GM18508 (cell line): ENCODE measurements around the gene FGF11.

Experiments
- ATAC-seq: cut with Tn5 transposase; IDR thresholded peaks from one replicate; pipeline ENCODE4 v1.9.1; 2021; ENCODE audit warnings: moderate number of reproducible peaks; ENCODE audit not compliant: insufficient read depth, unreplicated experiment

Gene FGF11

GRCh38 chr17:7407485-7408251 is 31.6 kb upstream of the FGF11 start, which contains the start of gene NLGN2:
Gene NLGN2, plus strand, starts transcription at chr17:7407845. Its CDS starts 411 bp downstream, at chr17:7408256.
- no peak for ATAC-seq

- ATAC-seq: no peak
Observed at GRCh38 chr17:7408252-7408727, 31.0 kb upstream of the FGF11 start.

- no peak for ATAC-seq
Observed at GRCh38 chr17:7408863-7409262, 30.4 kb upstream of the FGF11 start.

GRCh38 chr17:7409716-7410115 is 29.6 kb upstream of the FGF11 start:
- no peak for ATAC-seq

GRCh38 chr17:7410634-7411426 is 28.5 kb upstream of the FGF11 start:
- no peak for ATAC-seq

GRCh38 chr17:7411427-7411750 is 27.9 kb upstream of the FGF11 start:
- no peak for ATAC-seq

GRCh38 chr17:7413346-7413985 is 25.8 kb upstream of the FGF11 start:
- no peak for ATAC-seq

- ATAC-seq: no peak
Observed at GRCh38 chr17:7414837-7415236, 24.5 kb upstream of the FGF11 start.

GRCh38 chr17:7415784-7416183 is 23.5 kb upstream of the FGF11 start:
- ATAC-seq: no peak

- no peak for ATAC-seq
Observed at GRCh38 chr17:7416323-7416722, 23.0 kb upstream of the FGF11 start.

- ATAC-seq: no peak
Observed at GRCh38 chr17:7417056-7417655, 22.2 kb upstream of the FGF11 start.

- no peak for ATAC-seq
Observed at GRCh38 chr17:7418472-7419152, 20.7 kb upstream of the FGF11 start.

- ATAC-seq: no peak
Observed at GRCh38 chr17:7419819-7420610, 19.3 kb upstream of the FGF11 start, which contains the start of gene SPEM1. Gene SPEM1, plus strand, starts transcription at chr17:7420324. Its CDS starts 61 bp downstream, at chr17:7420385.

- ATAC-seq: no peak
Observed at GRCh38 chr17:7421186-7421585, 18.1 kb upstream of the FGF11 start.

- no peak for ATAC-seq
Observed at GRCh38 chr17:7423679-7424078, 15.6 kb upstream of the FGF11 start.

- ATAC-seq: no peak
Observed at GRCh38 chr17:7425316-7425715, 14.0 kb upstream of the FGF11 start, which contains the start of gene SPEM2. Gene SPEM2, plus strand, starts transcription at chr17:7425616. Its CDS starts 73 bp downstream, at chr17:7425689.

- no peak for ATAC-seq
Observed at GRCh38 chr17:7425756-7426155, 13.6 kb upstream of the FGF11 start.

GRCh38 chr17:7426203-7426863 is 13.0 kb upstream of the FGF11 start:
- ATAC-seq: no peak
